ENCODE data around the gene MAPK9.

- no peak for TF ChIP-seq POLR2A (IDR thresholded peaks at IDR 0.05)
- TF ChIP-seq CTCF (IDR thresholded peaks at IDR 0.05) = no peak
- TF ChIP-seq POLR2AphosphoS5 (IDR thresholded peaks at IDR 0.05) = no peak
These were observed 58.2 kb downstream of the MAPK9 start for GRCh38 chr5:180233729-180234128.

All from suprapubic skin (tissue), 4 donors.